Measurements from ENCODE around the gene KBTBD8. TPM values are rescaled to one million over a fixed set of nuclear protein-coding genes. Genes with fewer than 3 reads are reported as not detected.
A peak's percentile ranks its signal among the peaks of the same experiment; 100 is the strongest.

The KBTBD8 gene
- total RNA-seq, 1 donor from 2014 or later = 5.8 TPM

- ATAC-seq (no peak), DNase-seq (no peak)
- intact Hi-C loops (cut with micrococcal nuclease) = no loop called here
Measured at GRCh38 chr3:66993082-66993481, 5.0 kb upstream of the KBTBD8 start.

DNA sequence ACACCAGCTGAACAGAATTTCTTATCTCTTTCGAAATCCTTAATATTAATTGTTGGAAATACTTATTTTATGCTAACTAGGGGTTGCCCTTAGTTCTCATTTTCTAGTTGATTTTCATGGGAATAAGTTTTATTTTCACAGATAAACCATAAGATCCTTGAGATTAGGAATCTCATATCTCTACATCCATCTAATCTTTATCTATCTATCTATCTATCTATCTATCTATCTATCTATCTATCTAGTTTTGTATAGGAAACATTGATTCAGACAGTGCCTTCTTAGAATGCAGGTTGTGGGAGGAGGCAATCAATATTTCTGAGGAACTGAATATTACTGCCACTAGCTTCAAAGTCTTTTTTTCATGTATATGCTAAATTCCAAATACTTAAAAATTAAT is 3.5 kb upstream of the KBTBD8 start:
- intact Hi-C loops (cut with micrococcal nuclease) = no loop called here
- ATAC-seq = no peak
- DNase-seq = no peak

GRCh38 chr3:66996696-66997095 is 1.4 kb upstream of the KBTBD8 start:
- intact Hi-C loops (cut with micrococcal nuclease) = no loop called here
- no peak for ATAC-seq
- DNase-seq = no peak

DNA sequence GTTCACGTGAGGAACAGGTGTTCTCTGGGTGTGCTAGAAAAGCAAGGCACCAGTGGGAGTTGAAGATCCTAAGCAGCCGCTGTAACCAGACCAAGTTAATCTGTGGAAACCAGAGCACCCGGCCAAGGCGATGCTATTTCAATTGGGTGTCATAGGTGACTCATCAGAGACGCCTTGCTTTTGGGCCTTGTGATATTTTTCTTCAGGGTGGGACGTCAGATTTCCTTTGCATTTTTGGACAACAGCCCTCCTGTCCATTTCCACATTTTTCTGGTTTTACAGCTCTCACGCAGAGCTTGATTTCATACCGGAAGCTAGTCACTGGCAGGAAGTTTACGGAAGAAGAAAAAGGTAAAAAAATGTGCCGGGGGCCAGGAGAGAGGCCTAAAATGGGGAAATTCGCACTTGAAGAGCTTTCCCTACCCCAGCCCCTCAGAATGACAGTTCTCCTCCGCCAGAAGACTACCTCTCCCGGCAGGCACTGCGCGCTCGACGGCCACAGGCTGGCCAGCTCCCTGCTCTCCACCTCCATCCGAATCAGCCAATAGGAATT is 471 bp upstream of the KBTBD8 start:
- DNase-seq (peak; percentile 24), ATAC-seq (peak; percentile 5)
- intact Hi-C loops (cut with micrococcal nuclease) = no loop called here

- ATAC-seq = no peak
- intact Hi-C loops (cut with micrococcal nuclease) = no loop called here
- DNase-seq = no peak
Measured at GRCh38 chr3:66998904-66999235, 763 bp downstream of the KBTBD8 start.

- ATAC-seq (no peak), DNase-seq (no peak)
- intact Hi-C loops (cut with micrococcal nuclease) = no loop called here
Measured at GRCh38 chr3:67000009-67000408, 1.9 kb downstream of the KBTBD8 start.

- intact Hi-C loops (cut with micrococcal nuclease) = no loop called here
- ATAC-seq (no peak), DNase-seq (no peak)
Measured at GRCh38 chr3:67001086-67001861, 3.2 kb downstream of the KBTBD8 start.

- intact Hi-C loops (cut with micrococcal nuclease) = no loop called here
- DNase-seq (no peak), ATAC-seq (peak; percentile 73)
Measured at GRCh38 chr3:67005974-67006373, 7.9 kb downstream of the KBTBD8 start.

- ATAC-seq = peak; percentile 81
- DNase-seq = no peak
- intact Hi-C loops (cut with micrococcal nuclease) = no loop called here
Measured at GRCh38 chr3:67006460-67006859, 8.4 kb downstream of the KBTBD8 start.

DNA sequence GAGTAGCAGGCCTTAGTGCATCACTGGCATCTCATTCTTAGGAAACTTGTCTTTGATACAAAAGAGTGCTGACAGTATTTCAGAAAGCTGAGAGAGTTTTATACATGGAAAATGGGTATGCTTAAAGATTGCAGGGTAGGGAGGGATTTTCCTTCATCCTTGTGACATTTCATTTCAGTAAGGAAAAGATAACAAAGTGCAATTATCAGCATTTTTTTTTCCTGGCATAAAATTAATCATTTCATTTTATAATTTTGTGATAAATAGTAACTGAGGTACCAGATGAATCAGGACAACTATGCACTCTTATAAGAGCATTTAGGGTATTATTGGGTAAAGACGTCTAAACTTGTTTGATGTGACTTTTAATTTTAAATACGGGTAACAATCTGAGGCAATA is 10.3 kb downstream of the KBTBD8 start:
- intact Hi-C loops (cut with micrococcal nuclease) = no loop called here

DNA sequence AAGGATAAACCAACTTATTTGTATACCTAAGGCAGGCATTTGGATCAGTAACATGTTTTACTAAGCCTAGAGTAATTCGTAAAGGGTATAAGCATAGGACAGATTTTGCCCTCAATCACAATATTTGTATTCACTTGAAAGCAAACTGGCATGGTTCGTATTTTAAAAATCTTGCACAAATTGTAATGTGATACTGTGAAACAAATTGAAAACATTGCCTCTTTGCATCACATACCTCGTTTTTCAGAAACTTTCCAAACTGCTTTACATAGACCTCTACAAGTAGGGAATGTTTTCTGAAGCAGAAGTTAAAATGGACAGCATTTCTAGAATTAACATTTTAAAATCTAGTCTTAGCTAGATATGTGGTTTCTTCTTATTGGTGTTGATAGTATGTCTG is 11.6 kb downstream of the KBTBD8 start:
- intact Hi-C loops (cut with micrococcal nuclease) = no loop called here
- ATAC-seq = no peak

More for the DNA sequence above, 10.3 kb downstream of the KBTBD8 start:
- DNase-seq (no peak), ATAC-seq (no peak)

DNA sequence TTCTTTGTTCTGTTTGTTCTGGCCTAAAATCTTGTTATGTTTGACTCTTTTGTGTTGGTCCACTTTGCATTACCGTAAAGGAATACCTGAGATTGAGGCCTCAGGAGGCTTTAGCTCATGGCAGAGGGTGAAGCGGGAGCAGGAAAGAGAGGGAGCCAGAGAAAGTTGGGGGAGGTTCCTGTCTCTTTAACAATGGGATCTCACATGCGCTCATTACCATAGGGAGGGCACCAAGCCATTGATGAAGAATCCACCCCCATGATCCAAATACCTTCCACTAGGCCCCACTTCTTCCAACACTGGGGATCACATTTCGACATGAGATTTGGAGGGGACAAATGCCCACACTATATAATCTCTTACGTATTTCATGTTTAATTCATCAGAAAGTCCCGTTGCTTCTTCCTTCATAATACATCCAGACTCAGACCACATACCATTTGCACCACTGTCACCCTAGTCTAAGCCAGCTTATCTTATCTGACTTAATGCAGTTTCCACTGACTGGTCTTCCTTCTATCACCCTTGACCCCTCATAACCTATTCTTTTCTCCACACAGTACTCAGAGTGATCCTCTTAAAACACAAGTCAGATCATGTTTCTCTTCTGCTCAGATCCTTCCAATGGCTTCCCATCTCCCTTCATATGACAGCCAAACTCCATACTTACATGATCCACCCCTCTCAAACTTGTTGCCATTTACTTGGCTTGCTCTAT is 13.5 kb downstream of the KBTBD8 start:
- intact Hi-C loops (cut with micrococcal nuclease) = no loop called here
- DNase-seq (no peak), ATAC-seq (no peak)

More for the DNA sequence above, 11.6 kb downstream of the KBTBD8 start:
- no peak for DNase-seq

- ATAC-seq (no peak), DNase-seq (no peak)
- intact Hi-C loops (cut with micrococcal nuclease) = no loop called here
Measured at GRCh38 chr3:67012564-67012963, 14.5 kb downstream of the KBTBD8 start.

- intact Hi-C loops (cut with micrococcal nuclease) = no loop called here
- ATAC-seq (peak; percentile 61), DNase-seq (no peak)
Measured at GRCh38 chr3:67015702-67016484, 17.8 kb downstream of the KBTBD8 start.

- intact Hi-C loops (cut with micrococcal nuclease) = no loop called here
- no peak for DNase-seq
- ATAC-seq = no peak
Measured at GRCh38 chr3:67016522-67017080, 18.5 kb downstream of the KBTBD8 start.

DNA sequence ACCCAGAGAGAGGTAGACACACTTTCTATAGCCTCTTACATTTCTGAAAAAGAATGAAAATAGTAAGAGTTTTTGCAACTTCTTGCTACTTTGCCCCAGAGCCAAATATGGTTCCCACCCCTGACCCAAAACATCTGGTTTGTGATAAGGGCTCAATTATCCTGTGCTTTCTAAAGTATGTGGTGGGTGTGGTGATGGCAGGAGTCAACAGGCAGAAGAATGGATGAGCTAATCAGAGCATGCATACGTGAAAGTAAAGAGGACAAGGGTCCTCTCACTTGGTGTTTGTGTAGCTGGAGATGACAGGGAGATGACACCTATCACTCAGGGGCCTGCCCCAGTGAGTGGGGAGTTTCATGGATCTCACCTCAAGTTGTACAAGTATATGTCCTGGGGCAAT is 19.1 kb downstream of the KBTBD8 start:
- intact Hi-C loops (cut with micrococcal nuclease) = no loop called here
- ATAC-seq (no peak), DNase-seq (no peak)

- intact Hi-C loops (cut with micrococcal nuclease) = no loop called here
- ATAC-seq (peak; percentile 93), DNase-seq (peak; percentile 73)
Measured at GRCh38 chr3:67018105-67018788, 20.1 kb downstream of the KBTBD8 start.

- ATAC-seq (no peak), DNase-seq (no peak)
- intact Hi-C loops (cut with micrococcal nuclease) = no loop called here
Measured at GRCh38 chr3:67018789-67019526, 20.9 kb downstream of the KBTBD8 start.

Data from left ventricle myocardium superior (tissue), 1 donor.